Neural crest cell (in vitro differentiated cells): ENCODE results near the gene EPHA4. TPM values are rescaled to one million over a fixed set of nuclear protein-coding genes. Genes with fewer than 3 reads are reported as not detected.
A peak's percentile ranks its signal among the peaks of the same experiment; 100 is the strongest.

Experiments used
- DNase-seq: peaks from one replicate; pipeline ENCODE4 v3.0.0; 2021; ENCODE audit warnings: low read depth, mixed read lengths, low spot score
- H3K27ac Mint-ChIP-seq: one replicate; pipeline ENCODE4 v1.8.0; 2021; ENCODE audit warnings: mild to moderate bottlenecking, mixed read lengths; ENCODE audit not compliant: unreplicated experiment
- H3K27me3 Mint-ChIP-seq: 2 replicates; pipeline ENCODE4 v1.8.0; 2021; ENCODE audit warnings: low read depth, mild to moderate bottlenecking, mixed read lengths
- H3K36me3 Mint-ChIP-seq: 2 replicates; pipeline ENCODE4 v1.8.0; 2021; ENCODE audit warnings: low read depth, mild to moderate bottlenecking, mixed read lengths
- H3K4me1 Mint-ChIP-seq: 2 replicates; pipeline ENCODE4 v1.8.0; 2021; ENCODE audit warnings: mixed read lengths
- H3K4me3 Mint-ChIP-seq: one replicate; pipeline ENCODE4 v1.8.0; 2021; ENCODE audit warnings: mild to moderate bottlenecking, mixed read lengths
- H3K9me3 Mint-ChIP-seq: 2 replicates; pipeline ENCODE4 v1.8.0; 2021; ENCODE audit warnings: mixed read lengths
- total RNA-seq: library from RNA; stranded (reverse); gene quantifications from 2 replicates; pipeline ENCODE4 v1.2.1, GENCODE V29; 2021
- TF ChIP-seq, protein P1 (sequence below): fragments of 200-600 bp; sonication (generic); conservative IDR thresholded peaks from 2 replicates; pipeline ENCODE4 v1.5.0; 2021; ENCODE audit warnings: antibody characterized with exemption, mild to moderate bottlenecking

Gene EPHA4
- total RNA-seq, 1 donor from 2014 or later = 108 TPM

DNA sequence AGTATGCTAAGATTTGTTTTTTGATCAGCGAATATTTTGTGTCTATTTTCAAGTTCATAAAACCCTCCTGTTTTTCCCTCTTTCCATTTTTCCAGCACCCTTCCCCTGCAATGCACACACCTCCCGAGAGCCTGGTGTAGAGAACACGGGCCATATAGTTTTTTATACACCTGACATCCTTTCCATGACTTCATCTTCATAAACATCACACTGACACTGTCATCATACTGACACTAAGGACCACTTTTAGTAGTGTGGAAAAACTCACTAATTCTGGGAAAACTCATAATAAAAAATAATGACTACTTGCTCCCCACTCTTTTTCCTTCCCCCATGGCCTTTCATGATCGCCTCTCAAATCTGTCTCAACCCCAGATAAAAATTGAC is 70.2 kb downstream of the EPHA4 start:
- H3K27ac Mint-ChIP-seq = no peak overlapping the region
- no peak for DNase-seq
- peaks cover 46% of the 10 kb centered on the region for H3K4me1 Mint-ChIP-seq
- H3K36me3 Mint-ChIP-seq = peaks cover 9% of the 10 kb centered on the region
- H3K9me3 Mint-ChIP-seq = no peaks in the 10 kb centered on the region
- TF ChIP-seq, protein P1, sequence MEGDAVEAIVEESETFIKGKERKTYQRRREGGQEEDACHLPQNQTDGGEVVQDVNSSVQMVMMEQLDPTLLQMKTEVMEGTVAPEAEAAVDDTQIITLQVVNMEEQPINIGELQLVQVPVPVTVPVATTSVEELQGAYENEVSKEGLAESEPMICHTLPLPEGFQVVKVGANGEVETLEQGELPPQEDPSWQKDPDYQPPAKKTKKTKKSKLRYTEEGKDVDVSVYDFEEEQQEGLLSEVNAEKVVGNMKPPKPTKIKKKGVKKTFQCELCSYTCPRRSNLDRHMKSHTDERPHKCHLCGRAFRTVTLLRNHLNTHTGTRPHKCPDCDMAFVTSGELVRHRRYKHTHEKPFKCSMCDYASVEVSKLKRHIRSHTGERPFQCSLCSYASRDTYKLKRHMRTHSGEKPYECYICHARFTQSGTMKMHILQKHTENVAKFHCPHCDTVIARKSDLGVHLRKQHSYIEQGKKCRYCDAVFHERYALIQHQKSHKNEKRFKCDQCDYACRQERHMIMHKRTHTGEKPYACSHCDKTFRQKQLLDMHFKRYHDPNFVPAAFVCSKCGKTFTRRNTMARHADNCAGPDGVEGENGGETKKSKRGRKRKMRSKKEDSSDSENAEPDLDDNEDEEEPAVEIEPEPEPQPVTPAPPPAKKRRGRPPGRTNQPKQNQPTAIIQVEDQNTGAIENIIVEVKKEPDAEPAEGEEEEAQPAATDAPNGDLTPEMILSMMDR = no peak
- H3K4me3 Mint-ChIP-seq = peak overlapping the region; percentile 7
- no peaks in the 10 kb centered on the region for H3K27me3 Mint-ChIP-seq

GRCh38 chr2:221501210-221501882 is 70.8 kb downstream of the EPHA4 start:
- Mint-ChIP-seq H3K4me1 (peaks cover 46% of the 10 kb centered on the region), H3K4me3 (no peak overlapping the region)

GRCh38 chr2:221500501-221501209 is 71.4 kb downstream of the EPHA4 start:
- H3K9me3 Mint-ChIP-seq = no peaks in the 10 kb centered on the region

More at GRCh38 chr2:221501210-221501882, 70.8 kb downstream of the EPHA4 start:
- Mint-ChIP-seq H3K9me3 (no peaks in the 10 kb centered on the region), H3K27ac (no peak overlapping the region), H3K27me3 (no peaks in the 10 kb centered on the region), H3K36me3 (peaks cover 9% of the 10 kb centered on the region)
- DNase-seq = no peak
- TF ChIP-seq, protein P1 = no peak

GRCh38 chr2:221495731-221496130 is 76.4 kb downstream of the EPHA4 start:
- H3K27ac Mint-ChIP-seq = no peak overlapping the region
- H3K36me3 Mint-ChIP-seq = peaks cover 11% of the 10 kb centered on the region
- TF ChIP-seq, protein P1 = no peak
- peaks cover 36% of the 10 kb centered on the region for H3K4me1 Mint-ChIP-seq
- H3K4me3 Mint-ChIP-seq = no peak overlapping the region
- no peaks in the 10 kb centered on the region for H3K9me3 Mint-ChIP-seq
- no peaks in the 10 kb centered on the region for H3K27me3 Mint-ChIP-seq
- no peak for DNase-seq

More at GRCh38 chr2:221500501-221501209, 71.4 kb downstream of the EPHA4 start:
- Mint-ChIP-seq H3K4me3 (no peak overlapping the region), H3K4me1 (peaks cover 52% of the 10 kb centered on the region), H3K27ac (no peak overlapping the region), H3K36me3 (peaks cover 9% of the 10 kb centered on the region), H3K27me3 (no peaks in the 10 kb centered on the region)
- no peak for DNase-seq
- TF ChIP-seq, protein P1 = no peak

- H3K36me3 Mint-ChIP-seq = peaks cover 2% of the 10 kb centered on the region
- DNase-seq = no peak
- H3K27me3 Mint-ChIP-seq = no peaks in the 10 kb centered on the region
- no peaks in the 10 kb centered on the region for H3K9me3 Mint-ChIP-seq
- peaks cover 30% of the 10 kb centered on the region for H3K4me1 Mint-ChIP-seq
- TF ChIP-seq, protein P1 = no peak
- no peak overlapping the region for H3K27ac Mint-ChIP-seq
- no peak overlapping the region for H3K4me3 Mint-ChIP-seq
These were observed 77.5 kb downstream of the EPHA4 start for GRCh38 chr2:221494556-221494955.
